Measurements from ENCODE around the gene ADD2. TPM values are rescaled to one million over a fixed set of nuclear protein-coding genes. Genes with fewer than 3 reads are reported as not detected.
A peak's percentile ranks its signal among the peaks of the same experiment; 100 is the strongest.

ADD2 gene
- total RNA-seq, 2 experiments from 2014 or later = 0.45 to 1.2 TPM

- Mint-ChIP-seq H3K9me3 (ENCODE audit: low read depth) (no peaks in the 10 kb centered on the region), H3K4me1 (peaks cover 4% of the 10 kb centered on the region), H3K27me3 (peaks cover 76% of the 10 kb centered on the region), H3K36me3 (no peaks in the 10 kb centered on the region), H3K27ac (no peak overlapping the region), H3K4me3 (no peak overlapping the region)
- no peak for ATAC-seq
- DNase-seq = no peak
- CTCF ChIA-PET = interaction anchor here (1.1 to 2.1 kb wide), 2 partner anchors 13 to 19 kb away, joined by 3 to 8 read pairs; no protein-coding TSS in a partner anchor
These were observed 8.3 kb upstream of the ADD2 start for GRCh38 chr2:70776266-70776665.

GRCh38 chr2:70775141-70775540 lies 7.1 kb upstream of the ADD2 start:
- H3K4me3 Mint-ChIP-seq = no peak overlapping the region
- DNase-seq = no peak

GRCh38 chr2:70772486-70773155 lies 4.6 kb upstream of the ADD2 start:
- H3K4me3 Mint-ChIP-seq = no peak overlapping the region
- CTCF ChIA-PET = no interaction called here
- H3K27me3 Mint-ChIP-seq = peaks cover 86% of the 10 kb centered on the region

More at GRCh38 chr2:70775141-70775540, 7.1 kb upstream of the ADD2 start:
- Mint-ChIP-seq H3K27ac (no peak overlapping the region), H3K9me3 (ENCODE audit: low read depth) (no peaks in the 10 kb centered on the region), H3K36me3 (no peaks in the 10 kb centered on the region), H3K27me3 (peaks cover 77% of the 10 kb centered on the region), H3K4me1 (peaks cover 8% of the 10 kb centered on the region)
- CTCF ChIA-PET = interaction anchor here (1.0 to 2.1 kb wide), 4 partner anchors 10 to 20 kb away, joined by 3 to 8 read pairs (median 4); no protein-coding TSS in a partner anchor
- no peak for ATAC-seq

GRCh38 chr2:70771446-70771845 lies 3.4 kb upstream of the ADD2 start:
- Mint-ChIP-seq H3K9me3 (ENCODE audit: low read depth) (no peaks in the 10 kb centered on the region), H3K27me3 (peaks cover 87% of the 10 kb centered on the region), H3K4me3 (no peak overlapping the region), H3K36me3 (no peaks in the 10 kb centered on the region), H3K4me1 (peaks cover 17% of the 10 kb centered on the region), H3K27ac (no peak overlapping the region)
- DNase-seq = no peak
- peak; percentile 52 for ATAC-seq
- CTCF ChIA-PET = no interaction called here

More at GRCh38 chr2:70772486-70773155, 4.6 kb upstream of the ADD2 start:
- ATAC-seq (no peak), DNase-seq (no peak)
- H3K9me3 Mint-ChIP-seq (ENCODE audit: low read depth) = no peaks in the 10 kb centered on the region
- H3K27ac Mint-ChIP-seq = no peak overlapping the region
- H3K36me3 Mint-ChIP-seq = no peaks in the 10 kb centered on the region
- peaks cover 11% of the 10 kb centered on the region for H3K4me1 Mint-ChIP-seq

GRCh38 chr2:70769450-70769849 lies 1.4 kb upstream of the ADD2 start:
- Mint-ChIP-seq H3K4me1 (peaks cover 18% of the 10 kb centered on the region), H3K27me3 (peaks cover 87% of the 10 kb centered on the region), H3K9me3 (ENCODE audit: low read depth) (no peaks in the 10 kb centered on the region), H3K36me3 (no peaks in the 10 kb centered on the region), H3K27ac (peak overlapping the region; percentile 20), H3K4me3 (no peak overlapping the region)
- no peak for ATAC-seq
- CTCF ChIA-PET = interaction anchor here (1.2 to 1.9 kb wide), 2 partner anchors 215 to 465 kb away, joined by 3 to 4 read pairs; no protein-coding TSS in a partner anchor
- no peak for DNase-seq

GRCh38 chr2:70768590-70769085 lies 638 bp upstream of the ADD2 start:
- no peak for DNase-seq
- H3K4me1 Mint-ChIP-seq = peaks cover 18% of the 10 kb centered on the region
- CTCF ChIA-PET = interaction anchor here (0.9 to 1.9 kb wide), 7 partner anchors 17 to 465 kb away, joined by 3 to 6 read pairs (median 4); no protein-coding TSS in a partner anchor
- H3K27ac Mint-ChIP-seq = no peak overlapping the region
- H3K27me3 Mint-ChIP-seq = peaks cover 85% of the 10 kb centered on the region
- ATAC-seq = no peak
- no peak overlapping the region for H3K4me3 Mint-ChIP-seq
- no peaks in the 10 kb centered on the region for H3K36me3 Mint-ChIP-seq
- H3K9me3 Mint-ChIP-seq (ENCODE audit: low read depth) = no peaks in the 10 kb centered on the region

GRCh38 chr2:70767079-70767698 lies 811 bp downstream of the ADD2 start:
- CTCF ChIA-PET = interaction anchor here (0.9 to 1.6 kb wide), 3 partner anchors 23 to 181 kb away, joined by 3 to 6 read pairs (median 4); partner anchors contain the start of gene FIGLA
- no peak overlapping the region for H3K27ac Mint-ChIP-seq
- no peak for DNase-seq

GRCh38 chr2:70766357-70767078 lies 1.5 kb downstream of the ADD2 start:
- CTCF ChIA-PET = interaction anchor here (0.9 kb wide), 1 partner anchor 24 kb away, joined by 4 read pairs; the partner anchor contains the start of gene FIGLA
- peaks cover 17% of the 10 kb centered on the region for H3K4me1 Mint-ChIP-seq
- no peaks in the 10 kb centered on the region for H3K36me3 Mint-ChIP-seq
- H3K4me3 Mint-ChIP-seq = peak overlapping the region; percentile 19
- H3K27ac Mint-ChIP-seq = no peak overlapping the region
- no peaks in the 10 kb centered on the region for H3K9me3 Mint-ChIP-seq (ENCODE audit: low read depth)
- ATAC-seq (no peak), DNase-seq (no peak)
- peaks cover 75% of the 10 kb centered on the region for H3K27me3 Mint-ChIP-seq

More at GRCh38 chr2:70767079-70767698, 811 bp downstream of the ADD2 start:
- peaks cover 18% of the 10 kb centered on the region for H3K4me1 Mint-ChIP-seq
- H3K4me3 Mint-ChIP-seq = peak overlapping the region; percentile 63
- peaks cover 75% of the 10 kb centered on the region for H3K27me3 Mint-ChIP-seq
- H3K36me3 Mint-ChIP-seq = no peaks in the 10 kb centered on the region
- peak; percentile 34 for ATAC-seq
- no peaks in the 10 kb centered on the region for H3K9me3 Mint-ChIP-seq (ENCODE audit: low read depth)

- H3K4me3 Mint-ChIP-seq = no peak overlapping the region
- no peak for DNase-seq
- no peak for ATAC-seq
- H3K36me3 Mint-ChIP-seq = no peaks in the 10 kb centered on the region
- peaks cover 70% of the 10 kb centered on the region for H3K27me3 Mint-ChIP-seq
- H3K27ac Mint-ChIP-seq = no peak overlapping the region
- peaks cover 11% of the 10 kb centered on the region for H3K4me1 Mint-ChIP-seq
- CTCF ChIA-PET = no interaction called here
- H3K9me3 Mint-ChIP-seq (ENCODE audit: low read depth) = no peaks in the 10 kb centered on the region
These were observed 2.5 kb downstream of the ADD2 start for GRCh38 chr2:70765507-70765906.

- CTCF ChIA-PET = no interaction called here
- Mint-ChIP-seq H3K27me3 (peaks cover 51% of the 10 kb centered on the region), H3K9me3 (ENCODE audit: low read depth) (no peaks in the 10 kb centered on the region), H3K27ac (no peak overlapping the region), H3K4me3 (no peak overlapping the region), H3K36me3 (no peaks in the 10 kb centered on the region), H3K4me1 (no peaks in the 10 kb centered on the region)
- DNase-seq = no peak
- ATAC-seq = no peak
These were observed 8.6 kb downstream of the ADD2 start for GRCh38 chr2:70759446-70759845.

- CTCF ChIA-PET = no interaction called here
These were observed 10.0 kb downstream of the ADD2 start for GRCh38 chr2:70757966-70758365.

GRCh38 chr2:70757360-70757759 lies 10.6 kb downstream of the ADD2 start:
- Mint-ChIP-seq H3K4me1 (no peaks in the 10 kb centered on the region), H3K36me3 (no peaks in the 10 kb centered on the region), H3K4me3 (no peak overlapping the region), H3K27me3 (peaks cover 42% of the 10 kb centered on the region), H3K9me3 (ENCODE audit: low read depth) (no peaks in the 10 kb centered on the region), H3K27ac (no peak overlapping the region)
- CTCF ChIA-PET = no interaction called here
- DNase-seq = no peak
- no peak for ATAC-seq

More at GRCh38 chr2:70757966-70758365, 10.0 kb downstream of the ADD2 start:
- no peak for ATAC-seq
- Mint-ChIP-seq H3K4me3 (no peak overlapping the region), H3K4me1 (no peaks in the 10 kb centered on the region), H3K27ac (no peak overlapping the region), H3K9me3 (ENCODE audit: low read depth) (no peaks in the 10 kb centered on the region), H3K27me3 (peaks cover 42% of the 10 kb centered on the region), H3K36me3 (no peaks in the 10 kb centered on the region)
- DNase-seq = no peak

GRCh38 chr2:70756128-70756527 lies 11.9 kb downstream of the ADD2 start:
- Mint-ChIP-seq H3K9me3 (ENCODE audit: low read depth) (no peaks in the 10 kb centered on the region), H3K27ac (no peak overlapping the region), H3K36me3 (no peaks in the 10 kb centered on the region), H3K4me1 (no peaks in the 10 kb centered on the region), H3K27me3 (peaks cover 44% of the 10 kb centered on the region), H3K4me3 (no peak overlapping the region)
- DNase-seq (no peak), ATAC-seq (no peak)
- CTCF ChIA-PET = no interaction called here

Measured in activated CD8-positive, alpha-beta memory T cell treated with anti-CD3 and anti-CD28 coated beads, Interleukin-2, amount 10 ng/mL, durations not matched to agents 7 days and 5 days (primary cell).